Airway epithelial cell (primary cell): ENCODE data around the gene SLC12A6. TPM values are rescaled to one million over a fixed set of nuclear protein-coding genes. Genes with fewer than 3 reads are reported as not detected.

Source experiments
- total RNA-seq: library from RNA; depleted of rRNA; stranded (reverse); fragments of >200 nt; gene quantifications from 2 replicates; pipeline ENCODE4 v1.2.3, GENCODE V29; 2015

Gene SLC12A6
- total RNA-seq: 10.2 and 14.0 TPM in 2 replicates

DNA sequence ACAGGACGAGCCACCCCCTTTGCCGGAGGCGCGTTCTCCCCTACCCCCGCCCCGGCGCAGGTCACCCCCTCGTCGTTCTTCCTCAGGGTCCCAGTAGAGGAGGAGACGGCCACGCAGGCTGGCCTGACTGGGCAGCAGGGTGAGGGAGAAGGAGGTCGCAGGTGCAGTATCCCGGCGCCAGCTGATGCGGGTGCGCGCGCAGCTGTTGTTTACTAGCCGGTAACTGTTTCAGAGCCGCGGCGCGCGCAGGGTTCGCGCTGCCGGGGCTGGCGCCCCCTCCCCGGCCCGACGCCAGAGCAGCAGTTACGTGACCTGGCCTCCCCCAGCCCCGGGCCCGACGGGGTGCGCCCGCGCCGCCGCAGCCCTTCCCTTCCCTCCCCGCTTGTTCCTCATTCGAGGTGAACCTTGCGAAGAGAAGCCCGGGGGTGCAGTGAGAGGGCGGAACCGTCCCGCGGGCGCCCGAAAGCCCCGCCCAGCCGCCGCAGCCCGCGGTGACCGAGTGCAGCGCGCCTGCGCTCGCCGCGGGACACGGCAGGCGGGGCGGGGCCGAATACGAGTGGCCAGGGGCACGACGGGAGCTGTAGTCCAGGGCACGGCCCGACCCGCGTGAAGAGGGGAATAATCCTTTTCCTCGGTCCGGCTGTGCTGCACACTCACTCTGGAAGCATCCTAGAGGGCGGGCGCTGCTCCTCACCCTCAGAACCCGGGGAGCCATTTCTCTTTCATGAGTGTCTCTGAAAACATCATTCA, at the start of gene SLC12A6:
SLC12A6 (minus strand) TSS at position 225 of the 750 bp plus-strand sequence. CDS start 1,101 bp downstream, outside the sequence.

DNA sequence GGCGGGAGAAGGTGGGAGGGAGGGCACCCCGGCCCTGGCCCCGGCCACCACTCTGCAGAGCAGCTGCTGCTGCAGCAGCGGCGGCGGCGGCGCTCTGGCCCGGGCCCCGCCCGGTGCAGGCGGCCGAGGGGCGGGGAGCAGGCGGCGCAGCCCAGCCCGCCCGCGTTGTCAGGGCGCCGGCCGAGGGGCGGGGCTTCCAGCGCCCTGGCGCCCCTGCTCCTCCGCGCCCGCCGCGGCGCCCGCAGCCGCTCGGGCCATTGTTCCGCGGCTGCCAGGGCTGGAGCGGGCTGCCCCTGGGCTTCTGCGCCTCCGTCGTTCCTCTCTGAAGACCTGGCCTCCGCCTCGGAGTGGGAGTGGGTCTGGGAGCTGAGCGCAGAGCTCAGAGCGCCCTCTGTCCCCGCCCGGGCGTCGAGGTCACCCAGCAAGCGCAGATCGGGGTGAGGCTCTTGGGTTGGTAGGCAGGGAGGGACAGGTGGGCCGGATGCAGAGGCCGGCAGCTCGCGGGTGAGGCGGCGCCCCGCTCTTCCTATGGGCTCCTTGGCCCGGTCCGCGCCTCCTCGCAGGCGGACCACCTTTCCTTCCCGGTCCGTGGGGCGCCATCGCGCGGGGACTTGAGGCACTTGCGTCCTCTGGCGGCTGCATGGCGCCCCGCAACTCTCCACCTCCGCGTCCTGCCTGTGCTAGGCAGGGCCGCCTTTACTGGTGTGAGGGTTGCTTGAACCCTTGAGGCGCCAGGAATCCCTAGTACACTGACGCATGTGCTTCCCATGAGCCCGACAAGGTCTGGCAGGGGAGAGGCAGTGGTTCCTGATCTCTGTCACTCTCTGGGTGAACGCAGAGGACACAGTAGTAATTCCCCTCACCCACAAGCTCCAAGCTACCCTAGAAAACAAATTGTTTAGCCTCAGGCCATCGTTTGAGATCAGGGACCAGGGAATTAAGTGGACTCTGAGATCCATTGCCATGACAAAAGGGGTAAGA, 29.8 kb upstream of the SLC12A6 start, which contains the start of gene LPCAT4:
LPCAT4 (minus strand) TSS at position 96 of the 981 bp plus-strand sequence. CDS start 96 bp downstream, outside the sequence.

DNA sequence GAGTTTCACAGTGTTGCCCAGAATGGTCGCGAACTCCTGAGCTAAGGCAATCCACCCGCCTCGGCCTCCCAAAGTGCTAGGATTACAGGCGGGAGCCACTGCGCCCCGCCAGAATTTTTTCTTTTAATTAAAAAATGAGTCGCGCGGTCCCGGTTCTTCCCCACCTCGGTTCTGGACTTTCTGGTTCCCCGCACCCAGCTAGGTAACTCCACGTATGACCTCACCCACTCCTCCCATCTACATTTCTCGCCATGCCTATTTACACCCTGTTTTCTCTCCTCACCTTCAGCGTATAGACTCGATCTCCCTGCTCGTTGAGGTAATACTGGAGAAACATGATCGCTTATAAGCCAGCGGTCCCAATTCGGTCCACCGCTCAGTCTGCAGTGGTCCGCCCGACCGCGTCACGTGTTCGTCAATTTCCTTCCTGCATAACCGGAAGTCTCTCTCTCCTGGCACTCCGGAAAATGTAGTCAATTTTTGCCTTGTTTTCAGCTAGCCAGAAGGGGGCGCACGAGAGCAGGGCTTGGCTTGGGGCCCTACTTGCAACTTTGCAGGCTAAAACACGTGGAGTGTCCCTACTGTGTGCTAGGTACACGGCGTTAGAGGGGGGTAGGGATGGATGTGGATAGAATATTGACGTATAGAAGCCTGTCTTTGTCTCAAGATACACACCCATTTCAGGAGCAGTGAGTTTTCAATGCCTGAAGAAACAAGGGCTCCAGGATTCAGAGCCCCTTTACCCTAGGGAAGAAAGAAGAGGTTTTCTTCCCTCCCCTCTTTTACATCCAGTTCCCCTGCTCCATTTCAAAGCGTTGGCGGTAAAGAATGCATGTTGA, 5.4 kb upstream of the SLC12A6 start, which contains the start of the genes NOP10 and NUTM1:
NOP10 (minus strand) TSS at position 400 of the 839 bp plus-strand sequence; CDS start at position 337, 63 bp downstream.
NUTM1 (plus strand) TSS at position 579 of the 839 bp plus-strand sequence. CDS start 382 bp downstream, outside the sequence.

DNA sequence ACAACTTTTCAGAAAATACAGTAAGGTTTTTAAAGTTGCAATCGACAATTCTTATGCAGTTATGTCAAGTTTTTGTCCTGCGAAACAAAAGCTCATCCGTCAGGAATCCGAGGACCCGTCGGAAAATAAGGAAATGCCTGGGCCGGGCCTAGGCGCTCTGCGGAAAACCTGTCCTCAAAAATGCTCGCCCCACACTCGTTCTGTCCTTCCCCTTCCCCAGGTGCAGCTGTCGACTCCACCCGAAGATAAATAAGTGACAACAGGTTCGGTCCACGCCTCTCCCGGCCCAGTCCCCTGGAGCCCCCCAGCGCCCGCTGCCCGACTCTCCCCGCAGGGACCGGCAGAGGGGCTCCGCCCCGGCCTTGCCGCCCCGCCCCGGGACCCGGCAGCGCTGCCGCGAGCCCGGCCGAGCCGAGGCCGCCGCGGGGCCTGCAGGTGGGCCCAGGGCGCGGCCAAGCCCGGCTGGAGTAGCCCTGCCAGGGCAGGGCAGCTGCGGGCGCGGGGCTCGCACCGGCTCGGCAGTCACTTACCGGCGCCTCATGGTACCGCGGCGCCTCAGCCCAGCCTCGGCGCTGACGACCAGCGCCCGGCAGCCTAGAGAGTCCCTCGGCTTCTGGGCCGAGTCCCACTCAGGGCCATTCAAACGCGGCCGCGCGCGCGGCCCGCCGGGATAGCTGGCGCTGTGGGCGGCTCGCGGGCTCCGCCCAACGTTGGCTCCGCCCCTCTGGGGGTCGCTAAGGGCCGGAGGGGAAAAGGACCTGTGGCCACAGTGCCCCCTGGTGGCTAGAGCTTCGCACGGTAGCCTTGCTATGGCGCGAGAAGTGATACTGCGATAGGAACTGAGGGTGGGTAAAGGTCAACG, 127.9 kb downstream of the SLC12A6 start, which contains the start of gene KATNBL1:
KATNBL1 (minus strand) TSS at position 676 of the 862 bp plus-strand sequence. CDS start 46,420 bp downstream, outside the sequence.

Other genes starting within 250 kb of the SLC12A6 start
- 34.7 and 41.8 TPM in 2 replicates for gene EMC7, start 235.9 kb downstream of the SLC12A6 start, total RNA-seq
- 0.23 and 0.63 TPM in 2 replicates for gene PGBD4, start 235.7 kb downstream of the SLC12A6 start, total RNA-seq
- 19.6 and 30.8 TPM in 2 replicates for gene KATNBL1, start 127.7 kb downstream of the SLC12A6 start, total RNA-seq
- 165 and 168 TPM in 2 replicates for gene EMC4, start 112.8 kb downstream of the SLC12A6 start, total RNA-seq
- 238 and 279 TPM in 2 replicates for gene NOP10, start 5.4 kb upstream of the SLC12A6 start, total RNA-seq
- 0.05 TPM in 1 of 2 replicates, not detected in the other for gene NUTM1, start 5.5 kb upstream of the SLC12A6 start, total RNA-seq
- gene LPCAT4, start 29.4 kb upstream of the SLC12A6 start, total RNA-seq: 17.2 and 25.9 TPM in 2 replicates
- 3.1 and 9.0 TPM in 2 replicates for gene GOLGA8A, start 100.0 kb upstream of the SLC12A6 start, total RNA-seq
- 4.9 and 12.5 TPM in 2 replicates for gene GOLGA8B, start 245.9 kb upstream of the SLC12A6 start, total RNA-seq